Measurements from ENCODE around the gene TAPBP. TPM values are rescaled to one million over a fixed set of nuclear protein-coding genes. Genes with fewer than 3 reads are reported as not detected.
"Not testable (repeated sequence)": the region's sequence is repeated elsewhere in the genome, so short reads cannot be mapped to it uniquely, and the experiment has no call there.

TAPBP gene
- total RNA-seq, 3 donors from 2014 or later, result 38.6 to 67.8 (median 43.6) TPM

GRCh38 chr6:33271117-33271467 is 42.8 kb downstream of the TAPBP start:
- no peak for DNase-seq (ENCODE audit: low spot score in 2 of 2)
- intact Hi-C loops (cut with DNase I; ENCODE audit: low total_unique reads), result no loop called here
- peak overlapping the region; percentile 87 to 95 for H3K27ac ChIP-seq
- peak overlapping the region; percentile 65 to 74 (median 68) for H3K4me3 ChIP-seq
- no peaks in the 10 kb centered on the region for H3K9me3 ChIP-seq
- no peaks in the 10 kb centered on the region for H3K27me3 ChIP-seq
- peak in 1 of 3 donors; percentile 16 for TF ChIP-seq CTCF (IDR thresholded peaks at IDR 0.05)
- TF ChIP-seq POLR2A (IDR thresholded peaks at IDR 0.05), result no peak
- TF ChIP-seq POLR2AphosphoS5 (IDR thresholded peaks at IDR 0.05), result no peak
- H3K4me1 ChIP-seq, result peaks cover 0 to 34% of the 10 kb centered on the region in 2 donors
- H3K36me3 ChIP-seq, result peaks cover 9% of the 10 kb centered on the region

GRCh38 chr6:33264015-33264414 is 49.9 kb downstream of the TAPBP start:
- Histone ChIP-seq H3K9me3 (no peaks in the 10 kb centered on the region), H3K4me1 (no peaks in the 10 kb centered on the region), H3K36me3 (peaks cover 9% of the 10 kb centered on the region), H3K27me3 (no peaks in the 10 kb centered on the region), H3K4me3 (no peak overlapping the region), H3K27ac (no peak overlapping the region)
- DNase-seq (ENCODE audit: low spot score in 2 of 2), result no peak
- no peak for TF ChIP-seq CTCF (IDR thresholded peaks at IDR 0.05)
- no peak for TF ChIP-seq POLR2A (IDR thresholded peaks at IDR 0.05)
- TF ChIP-seq POLR2AphosphoS5 (IDR thresholded peaks at IDR 0.05), result no peak
- intact Hi-C loops (cut with DNase I; ENCODE audit: low total_unique reads), result no loop called here

- H3K9me3 ChIP-seq; H3K36me3 ChIP-seq; H3K27ac ChIP-seq; H3K4me1 ChIP-seq; DNase-seq (ENCODE audit: low spot score in 2 of 2); H3K27me3 ChIP-seq; H3K4me3 ChIP-seq; intact Hi-C loops (cut with DNase I; ENCODE audit: low total_unique reads): not testable (repeated sequence)
Observed at GRCh38 chr6:33262490-33262889, 51.4 kb downstream of the TAPBP start.

GRCh38 chr6:33259032-33259431 is 54.8 kb downstream of the TAPBP start:
- no peaks in the 10 kb centered on the region for H3K9me3 ChIP-seq
- no peak overlapping the region for H3K4me3 ChIP-seq
- DNase-seq (ENCODE audit: low spot score in 2 of 2), result no peak
- no peaks in the 10 kb centered on the region for H3K27me3 ChIP-seq
- H3K4me1 ChIP-seq, result no peaks in the 10 kb centered on the region
- intact Hi-C loops (cut with DNase I; ENCODE audit: low total_unique reads), result no loop called here
- H3K27ac ChIP-seq, result no peak overlapping the region
- TF ChIP-seq POLR2AphosphoS5 (IDR thresholded peaks at IDR 0.05) (no peak), POLR2A (IDR thresholded peaks at IDR 0.05) (no peak), CTCF (IDR thresholded peaks at IDR 0.05) (no peak)
- no peaks in the 10 kb centered on the region for H3K36me3 ChIP-seq

GRCh38 chr6:33254591-33254990 is 59.3 kb downstream of the TAPBP start:
- Histone ChIP-seq H3K9me3 (no peaks in the 10 kb centered on the region), H3K27ac (no peak overlapping the region), H3K27me3 (no peaks in the 10 kb centered on the region), H3K4me1 (peaks cover 0 to 6% of the 10 kb centered on the region in 2 donors), H3K36me3 (no peaks in the 10 kb centered on the region), H3K4me3 (no peak overlapping the region)
- intact Hi-C loops (cut with DNase I; ENCODE audit: low total_unique reads), result no loop called here
- no peak for TF ChIP-seq POLR2A (IDR thresholded peaks at IDR 0.05)
- TF ChIP-seq POLR2AphosphoS5 (IDR thresholded peaks at IDR 0.05), result no peak
- no peak for TF ChIP-seq CTCF (IDR thresholded peaks at IDR 0.05)
- DNase-seq (ENCODE audit: low spot score in 2 of 2), result no peak

DNA sequence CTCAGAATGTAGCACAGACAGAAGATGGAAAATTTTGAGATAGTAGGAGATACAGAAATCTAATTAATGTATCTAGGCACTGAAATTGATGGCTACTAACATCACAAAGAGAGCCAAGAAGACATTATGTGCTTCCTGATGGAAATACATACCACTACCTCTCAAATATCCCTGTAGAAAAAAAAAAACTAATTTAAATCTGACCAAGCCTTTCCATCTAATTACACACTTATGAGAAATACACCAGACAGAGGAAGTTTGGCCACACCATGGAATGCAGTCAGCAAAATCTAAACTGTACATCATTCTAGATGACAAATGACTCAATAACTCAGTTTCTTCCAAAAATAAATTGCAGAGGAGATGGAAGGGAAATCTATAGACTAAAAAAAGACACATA is 61.1 kb downstream of the TAPBP start:
- H3K27ac ChIP-seq, result no peak overlapping the region
- DNase-seq (ENCODE audit: low spot score in 2 of 2), result no peak
- H3K9me3 ChIP-seq, result no peaks in the 10 kb centered on the region
- TF ChIP-seq POLR2A (IDR thresholded peaks at IDR 0.05), result no peak
- no peak for TF ChIP-seq POLR2AphosphoS5 (IDR thresholded peaks at IDR 0.05)
- no peak for TF ChIP-seq CTCF (IDR thresholded peaks at IDR 0.05)
- intact Hi-C loops (cut with DNase I; ENCODE audit: low total_unique reads), result no loop called here
- H3K36me3 ChIP-seq, result no peaks in the 10 kb centered on the region
- no peak overlapping the region for H3K4me3 ChIP-seq
- H3K4me1 ChIP-seq, result peaks cover 0 to 6% of the 10 kb centered on the region in 2 donors
- H3K27me3 ChIP-seq, result no peaks in the 10 kb centered on the region

All from breast epithelium (tissue), 4 donors.